Measurements from ENCODE around the gene OLFML1.

DNA sequence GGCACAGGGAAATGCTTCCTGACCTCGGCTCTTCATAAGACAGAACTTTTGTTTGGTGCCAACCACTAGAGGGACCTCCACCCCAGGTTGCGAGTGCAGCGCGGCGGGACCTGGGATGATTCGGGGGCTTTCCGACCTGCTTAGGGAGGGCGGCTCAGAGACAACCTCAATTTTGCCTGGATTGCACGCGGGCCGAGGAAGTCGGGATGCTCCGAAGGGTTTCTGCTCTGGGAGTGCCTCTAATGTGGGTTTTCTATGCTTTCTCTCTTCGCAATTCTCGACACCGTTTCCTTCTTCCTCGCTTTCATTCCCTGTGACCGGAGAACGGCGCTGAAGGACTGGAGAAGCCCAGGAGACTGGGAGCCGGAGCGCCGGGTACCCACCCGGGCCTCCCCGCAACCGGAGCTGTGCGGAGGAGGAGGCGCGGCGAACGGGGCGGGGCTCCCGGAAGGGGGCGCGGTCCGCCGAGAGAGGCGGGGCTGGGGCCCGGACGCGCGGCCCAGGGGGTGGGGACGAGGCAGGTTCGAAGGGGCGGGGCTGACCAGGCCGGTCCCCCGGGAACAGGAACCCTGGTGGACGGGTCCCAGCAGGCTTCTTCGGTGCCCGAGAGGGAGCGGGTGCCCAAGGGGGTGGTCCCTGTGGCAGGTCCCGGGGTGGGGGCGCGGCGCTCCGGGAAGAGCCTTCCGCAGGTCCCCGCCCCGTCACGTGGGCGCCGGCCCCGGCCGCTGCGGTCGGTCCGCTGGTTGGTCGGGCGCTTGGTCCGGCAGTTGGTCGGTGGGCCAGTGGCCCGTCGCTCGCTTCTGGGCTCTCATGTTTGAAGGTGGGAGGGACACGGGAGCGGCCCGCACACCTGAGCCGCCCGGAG, 28.2 kb downstream of the OLFML1 start, which contains the start of gene PPFIBP2:
- TF ChIP-seq POLR2AphosphoS5 (IDR thresholded peaks at IDR 0.05; ENCODE audit: low read depth, low read length) (peak; percentile 56; the same call in 1 of the 2 replicates), POLR2A (IDR thresholded peaks at IDR 0.05; ENCODE audit: low read depth, low read length) (peak; percentile 53), SPI1 (IDR thresholded peaks at IDR 0.05; ENCODE audit: low read depth, low read length) (no peak)
